ENCODE measurements around the gene SDCCAG8.

Gene SDCCAG8

GRCh38 chr1:243253211-243253925 lies 2.5 kb upstream of the SDCCAG8 start:
- FAIRE-seq (peak; percentile 26), DNase-seq (ENCODE audit: extremely low spot score, insufficient read length, low read depth) (no peak)

GRCh38 chr1:243253926-243254232 lies 2.0 kb upstream of the SDCCAG8 start:
- FAIRE-seq, result peak; percentile 42
- no peak for DNase-seq (ENCODE audit: extremely low spot score, insufficient read length, low read depth)

- FAIRE-seq (peak; percentile 73), DNase-seq (ENCODE audit: extremely low spot score, insufficient read length, low read depth) (peak; percentile 14)
Observed at GRCh38 chr1:243254233-243254926, 1.5 kb upstream of the SDCCAG8 start.

GRCh38 chr1:243254927-243255790 lies 682 bp upstream of the SDCCAG8 start, which contains the start of gene CEP170:
TSS of gene CEP170 (minus strand) at chr1:243255281. CDS start at chr1:243225280, 30,001 bp downstream.
- peak; percentile 71 for DNase-seq (ENCODE audit: extremely low spot score, insufficient read length, low read depth)
- FAIRE-seq, result no peak

- DNase-seq (ENCODE audit: extremely low spot score, insufficient read length, low read depth) (no peak), FAIRE-seq (no peak)
Observed at GRCh38 chr1:243256590-243256989, 749 bp downstream of the SDCCAG8 start.

GRCh38 chr1:243257189-243257588 lies 1.3 kb downstream of the SDCCAG8 start:
- FAIRE-seq, result no peak

GRCh38 chr1:243258731-243259130 lies 2.9 kb downstream of the SDCCAG8 start:
- no peak for DNase-seq (ENCODE audit: extremely low spot score, insufficient read length, low read depth)
- no peak for FAIRE-seq

More at GRCh38 chr1:243257189-243257588, 1.3 kb downstream of the SDCCAG8 start:
- DNase-seq (ENCODE audit: extremely low spot score, insufficient read length, low read depth), result no peak

GRCh38 chr1:243260221-243260880 lies 4.5 kb downstream of the SDCCAG8 start:
- no peak for FAIRE-seq
- DNase-seq (ENCODE audit: extremely low spot score, insufficient read length, low read depth), result no peak

- DNase-seq (ENCODE audit: extremely low spot score, insufficient read length, low read depth) (no peak), FAIRE-seq (no peak)
Observed at GRCh38 chr1:243261390-243261789, 5.5 kb downstream of the SDCCAG8 start.

GRCh38 chr1:243264717-243265116 lies 8.9 kb downstream of the SDCCAG8 start:
- FAIRE-seq (no peak), DNase-seq (ENCODE audit: extremely low spot score, insufficient read length, low read depth) (no peak)

- DNase-seq (ENCODE audit: extremely low spot score, insufficient read length, low read depth) (no peak), FAIRE-seq (no peak)
Observed at GRCh38 chr1:243266231-243266630, 10.4 kb downstream of the SDCCAG8 start.

GRCh38 chr1:243267471-243267880 lies 11.6 kb downstream of the SDCCAG8 start:
- DNase-seq (ENCODE audit: extremely low spot score, insufficient read length, low read depth) (no peak), FAIRE-seq (no peak)

- DNase-seq (ENCODE audit: extremely low spot score, insufficient read length, low read depth) (no peak), FAIRE-seq (no peak)
Observed at GRCh38 chr1:243267914-243268653, 12.2 kb downstream of the SDCCAG8 start.

- DNase-seq (ENCODE audit: extremely low spot score, insufficient read length, low read depth) (no peak), FAIRE-seq (no peak)
Observed at GRCh38 chr1:243268751-243269460, 13.1 kb downstream of the SDCCAG8 start.

GRCh38 chr1:243269461-243269801 lies 13.6 kb downstream of the SDCCAG8 start:
- FAIRE-seq, result peak; percentile 48
- no peak for DNase-seq (ENCODE audit: extremely low spot score, insufficient read length, low read depth)

- FAIRE-seq (no peak), DNase-seq (ENCODE audit: extremely low spot score, insufficient read length, low read depth) (no peak)
Observed at GRCh38 chr1:243270097-243270864, 14.4 kb downstream of the SDCCAG8 start.

- FAIRE-seq (no peak), DNase-seq (ENCODE audit: extremely low spot score, insufficient read length, low read depth) (no peak)
Observed at GRCh38 chr1:243271996-243272395, 16.2 kb downstream of the SDCCAG8 start.

- no peak for FAIRE-seq
- no peak for DNase-seq (ENCODE audit: extremely low spot score, insufficient read length, low read depth)
Observed at GRCh38 chr1:243272401-243272800, 16.6 kb downstream of the SDCCAG8 start.

Measured in GM18507 (cell line).